Lower leg skin (tissue), 4 donors: Measurements from ENCODE around the gene GLRB. TPM values are rescaled to one million over a fixed set of nuclear protein-coding genes. Genes with fewer than 3 reads are reported as not detected.
"Not testable (repeated sequence)": the region's sequence is repeated elsewhere in the genome, so short reads cannot be mapped to it uniquely, and the experiment has no call there.

Experiments used
- DNase-seq, 2 donors: peaks; one replicate each; pipeline ENCODE4 v3.0.0-alpha.2; 2019; ENCODE audit warnings: low spot score in 2 of 2
- H3K4me3 ChIP-seq: fragments of 200-600 bp; sonication (generic); 2 replicates; pipeline ENCODE4 v1.5.1; 2017; ENCODE audit warnings: mild to moderate bottlenecking, low read depth; ENCODE audit not compliant: poor library complexity, severe bottlenecking
- POLR2A ChIP-seq, 2 donors: fragments of 450-650 bp; IDR thresholded peaks; one replicate each; pipeline ENCODE4 v1.6.1; 2016 to 2017; ENCODE audit warnings: antibody characterized with exemption in 2 of 2, mild to moderate bottlenecking in 1 of 2, moderate library complexity in 1 of 2
- WGBS, 2 donors: methylation state at CpG; one replicate each; pipeline ENCODE4 v1.1.5; 2018; 5-methylcytosine and 5-hydroxymethylcytosine counted together
- intact Hi-C: fragments of 100-400 bp; cut with DNase I; formaldehyde crosslinking; loops from one replicate; pipeline ENCODE4 v1.15.0; 2023; ENCODE audit warnings: low total_unique reads
- total RNA-seq, 4 donors: library from RNA; depleted of rRNA; stranded (reverse); fragments of >200 nt; gene quantifications; one replicate each; pipeline ENCODE4 v1.1.0, GENCODE V29; 2016
- TF ChIP-seq, protein P1 (sequence below), 3 donors: fragments of 450-650 bp; IDR thresholded peaks; one replicate each; pipeline ENCODE4 v1.5.1; 2016; ENCODE audit warnings: antibody characterized with exemption in 3 of 3, mild to moderate bottlenecking in 3 of 3, moderate library complexity in 2 of 3

The GLRB gene
- total RNA-seq, 4 donors from 2014 or later, result 1.3 to 2.2 (median 1.9) TPM

DNA sequence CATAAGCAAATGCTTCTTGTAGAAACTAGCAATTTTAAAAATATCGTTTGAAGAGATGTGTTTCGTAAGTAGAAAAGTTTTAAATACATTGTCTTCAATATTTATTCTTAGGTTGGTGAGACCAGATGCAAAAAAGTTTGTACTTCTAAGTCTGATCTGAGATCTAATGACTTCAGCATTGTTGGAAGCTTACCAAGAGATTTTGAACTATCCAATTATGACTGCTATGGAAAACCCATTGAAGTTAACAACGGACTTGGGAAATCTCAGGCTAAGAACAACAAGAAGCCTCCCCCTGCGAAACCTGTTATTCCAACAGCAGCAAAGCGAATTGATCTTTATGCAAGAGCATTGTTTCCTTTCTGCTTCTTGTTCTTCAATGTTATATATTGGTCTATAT lies 94.4 kb downstream of the GLRB start:
- TF ChIP-seq, protein P1, sequence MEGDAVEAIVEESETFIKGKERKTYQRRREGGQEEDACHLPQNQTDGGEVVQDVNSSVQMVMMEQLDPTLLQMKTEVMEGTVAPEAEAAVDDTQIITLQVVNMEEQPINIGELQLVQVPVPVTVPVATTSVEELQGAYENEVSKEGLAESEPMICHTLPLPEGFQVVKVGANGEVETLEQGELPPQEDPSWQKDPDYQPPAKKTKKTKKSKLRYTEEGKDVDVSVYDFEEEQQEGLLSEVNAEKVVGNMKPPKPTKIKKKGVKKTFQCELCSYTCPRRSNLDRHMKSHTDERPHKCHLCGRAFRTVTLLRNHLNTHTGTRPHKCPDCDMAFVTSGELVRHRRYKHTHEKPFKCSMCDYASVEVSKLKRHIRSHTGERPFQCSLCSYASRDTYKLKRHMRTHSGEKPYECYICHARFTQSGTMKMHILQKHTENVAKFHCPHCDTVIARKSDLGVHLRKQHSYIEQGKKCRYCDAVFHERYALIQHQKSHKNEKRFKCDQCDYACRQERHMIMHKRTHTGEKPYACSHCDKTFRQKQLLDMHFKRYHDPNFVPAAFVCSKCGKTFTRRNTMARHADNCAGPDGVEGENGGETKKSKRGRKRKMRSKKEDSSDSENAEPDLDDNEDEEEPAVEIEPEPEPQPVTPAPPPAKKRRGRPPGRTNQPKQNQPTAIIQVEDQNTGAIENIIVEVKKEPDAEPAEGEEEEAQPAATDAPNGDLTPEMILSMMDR (IDR thresholded peaks at IDR 0.05), result no peak
- no peak for TF ChIP-seq POLR2A (IDR thresholded peaks at IDR 0.05)
- intact Hi-C loops, result no loop called here
- no peak overlapping the region for H3K4me3 ChIP-seq
- 62 to 70% methylated on average over 5 of the region's 5 CpGs for WGBS, 2 donors
- no peak for DNase-seq

DNA sequence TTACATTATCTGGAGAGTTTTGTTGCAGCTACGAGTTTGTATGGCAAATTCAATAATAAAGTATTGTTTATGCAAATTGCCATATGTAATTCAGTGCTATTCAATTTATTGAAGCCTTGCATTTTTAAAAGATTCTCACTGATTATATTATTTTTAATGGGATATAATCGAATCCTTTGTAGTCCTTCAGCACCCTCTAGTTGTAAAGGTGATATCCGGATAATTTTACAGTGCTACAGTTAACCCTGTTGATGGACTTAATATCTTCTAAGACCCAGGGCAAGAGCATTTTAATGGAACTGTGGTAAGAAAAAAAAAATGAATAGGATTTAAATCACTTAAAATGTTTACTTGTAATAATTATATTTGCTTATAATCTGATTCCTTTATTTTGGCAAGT lies 96.1 kb downstream of the GLRB start:
- H3K4me3 ChIP-seq, result no peak overlapping the region
- intact Hi-C loops, result no loop called here
- WGBS, 2 donors, result 29 to 30% methylated on average over 3 of the region's 3 CpGs
- TF ChIP-seq, protein P1 (IDR thresholded peaks at IDR 0.05), result no peak
- no peak for DNase-seq

DNA sequence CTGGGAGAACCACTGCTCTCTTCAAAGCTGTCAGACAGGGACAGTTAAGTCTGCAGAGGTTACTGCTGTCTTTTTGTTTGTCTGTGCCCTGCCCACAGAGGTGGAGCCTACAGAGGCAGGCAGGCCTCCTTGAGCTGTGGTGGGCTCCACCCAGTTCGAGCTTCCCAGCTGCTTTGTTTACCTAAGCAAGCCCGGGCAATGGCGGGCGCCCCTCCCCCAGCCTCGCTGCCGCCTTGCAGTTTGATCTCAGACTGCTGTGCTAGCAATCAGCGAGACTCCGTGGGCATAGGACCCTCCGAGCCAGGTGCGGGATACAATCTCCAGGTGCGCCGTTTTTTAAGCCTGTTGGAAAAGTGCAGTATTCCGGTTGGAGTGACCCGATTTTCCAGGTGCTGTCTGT lies 104.3 kb downstream of the GLRB start:
- DNase-seq, intact Hi-C loops, H3K4me3 ChIP-seq: not testable (repeated sequence)
- WGBS, 2 donors, result 88 to 93% methylated on average over 14 of the region's 14 CpGs

GRCh38 chr4:157184300-157184699 lies 108.3 kb downstream of the GLRB start:
- no peak for DNase-seq
- 87 to 98% methylated on average over 1 of the region's 1 CpG for WGBS, 2 donors
- TF ChIP-seq, protein P1 (IDR thresholded peaks at IDR 0.05), result no peak
- TF ChIP-seq POLR2A (IDR thresholded peaks at IDR 0.05), result no peak
- intact Hi-C loops, result no loop called here
- H3K4me3 ChIP-seq, result no peak overlapping the region

DNA sequence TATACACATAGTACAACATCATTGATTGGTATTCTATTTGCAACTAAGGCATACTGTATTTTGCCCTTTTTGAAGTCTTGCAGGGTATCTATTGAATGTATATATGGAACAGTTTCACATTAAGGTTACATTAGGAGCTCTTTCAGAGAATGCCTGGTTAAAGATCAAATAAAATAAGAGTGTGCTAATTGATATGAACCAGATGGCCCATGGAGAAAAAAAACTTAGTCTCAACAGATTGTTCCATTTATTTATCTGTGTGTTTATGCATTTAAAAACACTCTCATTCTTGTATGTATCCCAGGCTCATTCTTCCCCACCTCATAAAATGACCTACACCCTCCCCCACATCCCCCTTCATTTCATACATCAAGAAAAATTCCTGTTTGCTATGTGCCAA lies 109.4 kb downstream of the GLRB start:
- intact Hi-C loops, result no loop called here
- no peak for TF ChIP-seq POLR2A (IDR thresholded peaks at IDR 0.05)
- TF ChIP-seq, protein P1 (IDR thresholded peaks at IDR 0.05), result no peak
- no peak for DNase-seq
- H3K4me3 ChIP-seq, result no peak overlapping the region

- WGBS, 2 donors, result 65 to 66% methylated on average over 2 of the region's 2 CpGs
Measured at GRCh38 chr4:157195374-157195773, 119.4 kb downstream of the GLRB start.

More at GRCh38 chr4:157195374-157195773, 119.4 kb downstream of the GLRB start:
- H3K4me3 ChIP-seq, result no peak overlapping the region
- intact Hi-C loops, result no loop called here
- no peak for DNase-seq
- TF ChIP-seq POLR2A (IDR thresholded peaks at IDR 0.05), result no peak
- TF ChIP-seq, protein P1 (IDR thresholded peaks at IDR 0.05), result no peak
